NCI-H82 (cell line): ENCODE data around the gene LIPC.

Experiments used
- DNase-seq: peaks from one replicate; lab custom pipeline; 2025; lab: John Stamatoyannopoulos, UW

LIPC gene

GRCh38 chr15:58436552-58436951, 4.8 kb downstream of the LIPC start:
- no peak for DNase-seq

- no peak for DNase-seq
Measured at GRCh38 chr15:58437531-58438105, 5.8 kb downstream of the LIPC start.

DNA sequence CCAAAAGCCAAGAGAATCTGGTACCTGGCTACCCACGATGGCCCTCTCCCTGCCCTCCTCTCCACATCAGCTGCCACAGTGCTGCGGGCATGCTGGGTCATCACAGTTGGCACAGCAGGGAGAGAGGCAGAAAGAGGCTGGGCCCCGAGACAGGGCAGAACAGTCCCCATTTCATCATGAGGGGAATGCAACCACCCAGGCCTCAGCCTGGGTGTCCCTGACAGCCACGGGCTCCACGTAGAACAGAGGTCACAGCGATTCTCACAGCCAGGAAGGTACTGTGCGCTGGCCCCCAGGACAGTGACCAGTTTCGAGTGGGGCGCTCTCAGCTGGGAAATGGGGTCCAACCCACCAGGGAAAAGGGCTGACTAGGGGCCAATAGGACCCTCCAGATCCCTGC, 6.3 kb downstream of the LIPC start:
- no peak for DNase-seq

DNA sequence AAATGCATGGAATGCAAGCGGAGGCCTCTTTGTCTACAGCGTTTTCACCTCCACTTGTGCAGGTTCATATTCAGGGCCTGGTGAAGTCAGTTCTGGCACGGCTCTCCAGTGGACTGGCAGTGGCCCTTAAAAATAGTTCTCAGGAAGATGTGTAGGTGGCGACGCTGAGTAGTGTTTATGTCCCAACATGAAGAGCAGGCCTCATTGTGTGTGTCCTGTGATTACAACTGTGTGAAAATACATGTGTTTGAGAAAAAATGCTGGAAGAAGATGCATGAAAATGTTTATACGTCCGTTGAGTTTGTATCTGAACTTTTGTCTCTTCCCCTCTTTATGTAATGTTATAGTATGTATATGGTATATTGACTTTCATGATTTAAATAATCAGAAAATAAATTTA, 7.2 kb downstream of the LIPC start:
- peak; percentile 83 for DNase-seq

- DNase-seq, result peak; percentile 32
Measured at GRCh38 chr15:58440158-58440910, 8.5 kb downstream of the LIPC start.

GRCh38 chr15:58440922-58441321, 9.1 kb downstream of the LIPC start:
- peak; percentile 74 for DNase-seq

GRCh38 chr15:58441376-58442070, 9.7 kb downstream of the LIPC start:
- no peak for DNase-seq

- DNase-seq, result no peak
Measured at GRCh38 chr15:58442122-58442521, 10.3 kb downstream of the LIPC start.

DNA sequence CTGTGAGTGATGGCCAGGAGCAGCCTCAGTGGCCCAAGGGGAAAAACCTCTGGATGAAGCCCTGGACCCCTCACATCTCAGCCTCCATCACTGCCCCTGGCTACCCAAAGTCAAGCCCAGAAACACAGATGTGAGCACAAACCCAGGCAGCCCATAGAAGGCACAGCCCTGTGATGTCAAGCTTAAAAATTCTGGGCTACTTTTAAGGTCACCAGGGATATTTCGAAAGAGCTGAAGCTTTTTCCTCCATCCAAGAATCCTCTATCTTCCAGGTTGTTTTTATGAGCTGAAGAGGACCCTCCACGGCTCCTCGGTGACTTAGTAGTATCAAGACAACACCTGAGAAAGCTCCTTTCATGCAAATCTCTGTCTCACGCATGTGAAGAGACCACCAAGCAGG, 11.5 kb downstream of the LIPC start:
- DNase-seq, result no peak

DNA sequence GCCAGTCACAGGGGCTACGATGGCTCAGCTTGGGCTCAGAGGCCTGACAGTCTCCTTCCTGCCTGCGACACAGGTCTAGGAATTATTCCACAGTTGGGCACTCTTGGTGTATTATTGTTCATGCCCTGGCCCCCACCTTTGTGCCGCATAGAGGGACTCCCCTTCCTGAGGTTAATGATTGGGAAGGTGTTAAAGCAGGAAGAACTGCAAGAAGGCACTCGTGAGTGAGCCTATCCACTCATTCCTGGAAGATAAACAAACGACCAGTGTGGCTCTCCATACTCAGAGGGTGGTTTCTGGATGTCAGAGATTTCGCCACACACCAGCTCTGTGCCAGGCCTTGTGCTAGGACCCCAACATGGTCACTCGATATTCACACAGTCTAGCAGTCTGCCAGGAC, 12.3 kb downstream of the LIPC start:
- DNase-seq, result no peak

GRCh38 chr15:58444658-58445332, 13.0 kb downstream of the LIPC start:
- no peak for DNase-seq

GRCh38 chr15:58445865-58446264, 14.1 kb downstream of the LIPC start:
- no peak for DNase-seq

- DNase-seq, result no peak
Measured at GRCh38 chr15:58446521-58446920, 14.7 kb downstream of the LIPC start.

DNA sequence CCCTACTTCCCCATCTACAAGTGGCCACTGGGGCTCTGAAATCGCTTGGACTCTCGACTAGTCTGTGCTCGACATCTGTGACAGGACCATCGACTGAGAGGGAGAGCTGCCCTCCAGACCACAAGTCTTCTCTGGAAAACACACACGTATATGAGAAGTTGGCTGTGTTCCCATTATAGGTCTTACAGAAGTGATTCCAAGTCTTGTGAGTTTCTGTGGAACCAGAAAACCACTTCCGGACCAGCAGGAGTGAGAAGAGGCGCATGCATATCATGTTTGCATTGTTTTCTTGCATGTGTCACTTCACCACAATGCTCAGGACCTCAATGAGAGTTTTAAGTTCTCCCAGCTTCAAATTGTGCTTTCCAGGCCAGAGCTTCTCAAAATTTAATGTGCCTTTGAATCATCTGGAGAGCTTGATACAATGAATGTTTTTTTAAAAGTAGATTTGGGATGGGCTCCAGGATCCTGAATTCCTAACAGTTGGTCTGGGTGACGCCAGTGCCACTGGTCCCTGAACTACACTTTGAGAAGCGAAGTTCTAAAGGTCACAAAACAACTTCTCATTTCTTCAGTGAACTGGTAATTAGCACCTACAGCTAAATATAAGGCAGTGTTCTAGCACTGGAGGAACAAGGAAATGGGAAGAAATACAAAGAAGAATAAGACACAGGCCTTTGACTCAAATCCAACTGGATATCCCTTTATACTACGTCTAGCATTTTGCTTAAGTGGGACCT, 15.7 kb downstream of the LIPC start:
- no peak for DNase-seq

DNA sequence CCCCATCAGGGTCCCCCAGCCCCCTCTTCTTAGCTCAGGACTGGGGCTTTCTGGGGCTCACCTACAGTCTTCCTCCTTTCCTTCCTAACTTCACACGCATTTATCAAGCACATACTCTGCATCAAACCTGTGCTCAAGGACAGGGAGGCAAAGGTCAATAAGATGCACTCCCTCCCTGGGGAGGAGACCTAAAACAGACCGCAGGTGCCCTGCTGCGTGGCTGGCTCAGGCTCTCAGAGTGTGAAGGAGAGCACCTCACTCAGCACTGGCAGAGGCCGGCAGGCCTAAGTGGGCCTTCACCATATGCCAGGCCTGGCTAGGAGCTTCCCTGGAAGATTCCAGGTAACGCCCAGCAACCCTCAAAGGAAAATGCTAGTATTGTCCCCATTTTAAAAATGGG, 16.5 kb downstream of the LIPC start:
- no peak for DNase-seq

GRCh38 chr15:58448906-58449305, 17.1 kb downstream of the LIPC start:
- no peak for DNase-seq

GRCh38 chr15:58451826-58452225, 20.0 kb downstream of the LIPC start:
- DNase-seq, result no peak

- DNase-seq, result no peak
Measured at GRCh38 chr15:58452775-58453174, 21.0 kb downstream of the LIPC start.

GRCh38 chr15:58453931-58454793, 22.4 kb downstream of the LIPC start:
- peak; percentile 55 for DNase-seq

DNA sequence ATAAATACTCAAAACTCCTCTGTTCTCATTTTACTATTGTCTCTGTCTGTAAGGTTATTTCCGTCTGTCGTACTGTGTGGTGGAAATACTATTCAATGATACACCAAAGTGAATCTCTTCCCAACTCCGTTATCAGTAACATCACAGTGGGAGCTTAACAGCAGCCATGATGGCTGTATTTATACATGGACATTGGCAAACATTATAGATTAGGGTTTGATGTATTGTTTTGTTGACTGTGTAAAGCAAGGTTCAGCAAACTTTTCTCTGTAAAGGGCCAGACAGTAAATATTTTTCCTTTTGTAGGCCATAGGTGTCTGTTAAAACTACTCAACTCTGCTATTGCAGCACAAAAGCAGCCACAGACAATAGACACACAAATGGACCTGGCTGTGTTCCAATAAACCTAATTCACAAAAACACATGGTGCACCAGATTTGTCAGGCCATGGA, 23.2 kb downstream of the LIPC start:
- peak; percentile 58 for DNase-seq

GRCh38 chr15:58457466-58457965, 25.7 kb downstream of the LIPC start:
- no peak for DNase-seq
